ENCODE data around the gene DUSP8.
A peak's percentile ranks its signal among the peaks of the same experiment; 100 is the strongest.

The DUSP8 gene

DNA sequence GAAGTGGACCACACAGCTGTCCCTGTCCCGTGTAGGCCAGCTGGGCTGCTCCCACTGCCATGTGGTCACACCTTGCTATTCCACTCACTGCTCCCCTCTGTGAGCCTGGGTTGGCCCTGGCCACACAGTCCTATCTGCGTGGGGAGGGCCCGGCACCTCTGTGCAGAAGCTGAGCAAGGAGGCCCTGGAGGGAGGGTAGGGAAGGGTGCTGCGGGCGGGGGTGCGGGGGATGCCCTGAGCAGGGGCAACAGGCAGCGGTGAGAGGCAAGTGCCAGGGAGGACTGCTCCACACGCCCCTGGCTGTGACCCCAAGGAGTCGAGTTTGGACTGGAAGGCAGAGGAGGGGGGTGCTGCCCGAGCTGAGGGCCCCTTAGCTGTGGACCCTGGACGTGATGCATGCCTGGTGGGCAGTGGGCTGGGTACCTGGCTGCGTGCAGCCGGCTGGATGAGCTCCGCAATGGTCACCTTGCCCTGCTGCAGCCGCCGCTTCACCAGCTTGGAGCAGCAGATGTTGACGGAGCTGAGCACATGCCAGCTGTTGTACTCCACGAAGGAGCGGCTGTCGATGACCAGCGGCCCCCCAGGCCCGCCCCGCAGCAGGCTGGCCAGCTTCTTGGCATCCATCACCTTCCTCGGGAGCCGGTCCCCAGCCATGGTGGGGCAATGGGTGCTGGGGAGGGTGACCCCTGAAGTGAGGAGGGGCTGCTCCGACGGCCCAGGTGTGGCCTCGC lies 6.7 kb downstream of the DUSP8 start:
- no peak for TF ChIP-seq GATA1 (IDR thresholded peaks at IDR 0.05; ENCODE audit: low read depth, low read length)
- no peak for TF ChIP-seq POLR2A (IDR thresholded peaks at IDR 0.05; ENCODE audit: low read length)
- DNase-seq = no peak

GRCh38 chr11:1564535-1565172 lies 7.4 kb downstream of the DUSP8 start:
- DNase-seq = peak in 1 of 2 experiments; percentile 58
- TF ChIP-seq GATA1 (IDR thresholded peaks at IDR 0.05; ENCODE audit: low read depth, low read length) = no peak
- TF ChIP-seq POLR2A (IDR thresholded peaks at IDR 0.05; ENCODE audit: low read length) = no peak

DNA sequence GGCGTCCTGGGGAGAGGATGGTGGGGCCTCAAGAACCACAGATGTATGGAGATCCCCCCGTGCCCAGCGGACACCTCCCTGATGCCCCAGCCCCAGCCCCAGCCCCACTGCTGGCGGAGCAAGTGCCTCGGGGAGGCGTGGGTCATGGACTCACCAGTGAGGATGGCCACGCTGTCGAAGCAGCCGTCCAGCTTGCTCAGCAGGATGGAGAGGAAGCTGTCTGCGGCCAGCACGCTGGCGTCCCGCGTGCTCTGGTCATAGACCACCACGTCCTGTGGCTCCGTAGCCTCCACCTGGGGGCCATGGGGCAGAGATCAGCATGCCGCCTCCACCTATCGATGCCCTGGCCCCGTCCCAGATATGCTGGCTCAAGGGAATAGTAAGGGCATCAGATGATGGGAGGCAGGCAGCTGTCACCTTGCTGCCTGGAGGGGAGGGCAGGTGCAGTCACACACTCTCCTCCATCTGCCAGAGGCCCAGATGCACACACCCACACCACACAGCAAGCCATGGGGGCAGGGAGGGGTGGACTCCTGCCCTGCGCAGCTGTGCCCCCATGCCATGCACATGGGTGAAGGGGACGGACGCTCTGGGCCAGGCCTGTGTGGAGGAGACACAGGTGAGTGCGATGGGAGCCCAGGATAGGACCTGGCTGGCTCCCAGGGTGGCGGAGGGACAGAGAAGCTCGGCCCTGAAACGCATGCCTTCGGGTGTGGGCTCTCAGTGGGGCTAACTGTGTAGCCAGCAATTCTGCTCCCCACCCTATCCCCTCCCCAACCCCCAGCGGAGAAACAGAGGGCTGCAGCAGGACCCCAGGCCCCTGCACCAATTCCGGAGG lies 8.2 kb downstream of the DUSP8 start:
- DNase-seq = no peak
- TF ChIP-seq POLR2A (IDR thresholded peaks at IDR 0.05; ENCODE audit: low read length) (no peak), GATA1 (IDR thresholded peaks at IDR 0.05; ENCODE audit: low read depth, low read length) (no peak)

GRCh38 chr11:1563149-1563638 lies 8.9 kb downstream of the DUSP8 start:
- TF ChIP-seq POLR2A (IDR thresholded peaks at IDR 0.05; ENCODE audit: low read length) (no peak), GATA1 (IDR thresholded peaks at IDR 0.05; ENCODE audit: low read depth, low read length) (no peak)
- DNase-seq = no peak

GRCh38 chr11:1562469-1563148 lies 9.5 kb downstream of the DUSP8 start:
- DNase-seq = no peak
- TF ChIP-seq GATA1 (IDR thresholded peaks at IDR 0.05; ENCODE audit: low read depth, low read length) (no peak), POLR2A (IDR thresholded peaks at IDR 0.05; ENCODE audit: low read length) (no peak)

DNA sequence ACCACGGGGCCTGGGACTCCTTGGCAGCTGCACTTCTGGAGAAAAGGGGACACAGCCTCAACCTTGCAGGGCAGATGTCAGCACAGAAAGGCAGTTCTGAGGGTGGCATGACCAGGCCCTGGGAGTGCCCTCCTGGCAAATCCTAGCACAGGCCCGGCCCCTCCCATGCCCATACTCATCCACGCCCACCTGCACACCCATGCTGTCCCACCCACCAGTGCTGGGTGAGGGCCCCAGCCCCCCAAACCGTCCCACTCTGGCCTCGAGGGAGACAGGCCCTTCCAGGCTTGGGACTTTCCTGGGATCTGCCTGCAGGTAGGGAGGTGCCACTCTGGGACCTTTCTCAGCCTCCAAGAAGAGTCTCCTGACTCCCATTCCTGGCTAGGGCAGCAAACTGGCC lies 10.1 kb downstream of the DUSP8 start:
- no peak for DNase-seq
- TF ChIP-seq POLR2A (IDR thresholded peaks at IDR 0.05; ENCODE audit: low read length) (no peak), GATA1 (IDR thresholded peaks at IDR 0.05; ENCODE audit: low read depth, low read length) (no peak)

GRCh38 chr11:1561266-1561665 lies 10.8 kb downstream of the DUSP8 start:
- DNase-seq = no peak
- TF ChIP-seq GATA1 (IDR thresholded peaks at IDR 0.05; ENCODE audit: low read depth, low read length) (no peak), POLR2A (IDR thresholded peaks at IDR 0.05; ENCODE audit: low read length) (no peak)

GRCh38 chr11:1560649-1561251 lies 11.3 kb downstream of the DUSP8 start:
- DNase-seq = no peak
- no peak for TF ChIP-seq POLR2A (IDR thresholded peaks at IDR 0.05; ENCODE audit: low read length)
- no peak for TF ChIP-seq GATA1 (IDR thresholded peaks at IDR 0.05; ENCODE audit: low read depth, low read length)

GRCh38 chr11:1560002-1560648 lies 11.9 kb downstream of the DUSP8 start:
- no peak for DNase-seq
- TF ChIP-seq GATA1 (IDR thresholded peaks at IDR 0.05; ENCODE audit: low read depth, low read length) = no peak
- no peak for TF ChIP-seq POLR2A (IDR thresholded peaks at IDR 0.05; ENCODE audit: low read length)

DNA sequence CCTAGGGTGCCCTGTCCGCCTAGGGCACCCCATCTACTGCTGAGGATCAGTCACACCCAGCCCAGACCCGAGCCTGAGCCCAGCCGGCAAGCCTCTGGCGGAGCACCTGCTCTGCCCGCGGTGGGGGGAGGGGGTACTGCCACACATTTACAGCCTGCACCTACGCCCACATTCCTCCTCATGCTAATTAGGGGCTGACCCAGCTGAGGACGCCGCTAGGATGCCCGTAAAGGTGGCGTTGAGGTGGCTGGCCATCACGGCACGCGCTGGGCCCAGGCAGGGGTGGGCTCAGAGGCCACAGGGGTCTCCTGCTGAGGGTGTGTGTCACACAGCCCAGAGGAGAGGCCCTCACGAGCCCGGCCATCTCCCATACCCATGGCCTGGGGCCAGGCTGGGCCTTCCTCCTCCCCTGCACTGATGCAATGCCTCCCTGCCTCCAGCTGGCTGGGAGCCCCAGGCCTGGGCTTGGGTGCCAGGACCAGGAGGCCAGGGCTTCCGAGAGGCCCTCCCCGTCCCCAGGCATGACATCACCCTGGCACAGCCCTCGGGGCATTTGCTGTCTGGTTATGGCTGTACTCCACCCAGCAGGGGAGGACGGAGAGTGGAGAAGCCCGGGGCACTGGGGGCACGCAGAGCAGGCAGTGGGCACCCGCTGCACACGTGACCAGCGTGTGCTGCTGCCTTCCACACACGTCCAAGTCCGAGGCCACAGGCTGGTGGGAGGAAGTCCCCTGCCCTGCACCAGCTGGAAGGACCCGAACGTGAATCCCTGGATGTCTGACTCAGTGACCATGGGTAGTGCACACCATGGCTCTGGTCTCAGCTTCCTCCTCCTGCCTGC lies 12.7 kb downstream of the DUSP8 start:
- TF ChIP-seq POLR2A (IDR thresholded peaks at IDR 0.05; ENCODE audit: low read length) = no peak
- no peak for TF ChIP-seq GATA1 (IDR thresholded peaks at IDR 0.05; ENCODE audit: low read depth, low read length)
- no peak for DNase-seq

GRCh38 chr11:1558775-1559110 lies 13.3 kb downstream of the DUSP8 start:
- TF ChIP-seq POLR2A (IDR thresholded peaks at IDR 0.05; ENCODE audit: low read length) = no peak
- TF ChIP-seq GATA1 (IDR thresholded peaks at IDR 0.05; ENCODE audit: low read depth, low read length) = no peak
- no peak for DNase-seq
